A172 (cell line): ENCODE data around the gene ZBTB46. TPM values are rescaled to one million over a fixed set of nuclear protein-coding genes. Genes with fewer than 3 reads are reported as not detected.
"Not testable (repeated sequence)": the region's sequence is repeated elsewhere in the genome, so short reads cannot be mapped to it uniquely, and the experiment has no call there.

Experiments
- DNase-seq: peaks from one replicate; pipeline ENCODE4 v3.0.0-alpha.2; 2015; ENCODE audit warnings: low spot score
- total RNA-seq: library from RNA; depleted of rRNA; stranded (reverse); fragments of >200 nt; shearing (Covaris generic); gene quantifications from 2 replicates; pipeline ENCODE4 v1.2.3, GENCODE V29; 2014; rRNA removed

The ZBTB46 gene
- 6.8 and 10.3 TPM in 2 replicates for total RNA-seq

DNA sequence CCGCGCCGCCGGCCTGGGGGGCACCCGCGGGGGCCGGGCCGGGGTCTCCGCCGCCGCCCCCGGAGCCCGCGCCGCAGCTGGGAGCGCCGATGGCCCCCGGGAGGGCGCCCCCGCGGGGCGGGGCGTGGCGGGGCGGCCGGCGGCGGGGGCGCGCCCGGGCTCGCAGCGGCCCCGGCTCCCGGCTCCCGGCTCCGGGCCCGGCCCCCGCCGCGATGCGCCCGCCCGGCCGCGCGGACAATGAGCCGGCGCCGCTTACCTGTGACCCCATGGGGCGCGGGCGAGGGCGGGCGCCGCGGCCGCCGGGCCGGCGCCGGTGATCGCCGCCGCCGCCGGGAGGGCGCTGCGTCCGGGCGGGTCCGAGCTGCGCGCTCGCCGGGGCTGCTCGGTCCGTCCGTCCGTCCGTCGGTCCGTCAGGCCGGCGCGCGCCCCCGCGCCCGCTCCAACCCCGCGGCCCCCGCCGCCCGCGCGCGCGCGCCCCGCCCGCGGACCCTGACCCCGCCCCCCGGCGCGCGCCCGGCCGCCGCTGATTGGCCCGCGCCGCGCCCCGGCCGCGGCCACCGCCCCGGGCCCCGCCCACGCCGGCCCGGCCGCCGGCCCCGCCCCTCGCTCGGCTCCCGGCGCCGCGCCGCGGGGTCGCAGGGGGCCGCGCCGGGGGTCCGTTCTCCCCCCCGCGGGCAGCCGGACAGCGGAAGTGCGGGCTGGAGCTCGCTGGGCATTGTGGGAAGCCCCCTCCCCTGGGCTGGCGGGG lies at the start of gene ZBTB46:
TSS of gene ZBTB46 (minus strand) at position 424 of the 748 bp plus-strand sequence. CDS start 40,507 bp downstream, outside the sequence.
- DNase-seq, result no peak

DNA sequence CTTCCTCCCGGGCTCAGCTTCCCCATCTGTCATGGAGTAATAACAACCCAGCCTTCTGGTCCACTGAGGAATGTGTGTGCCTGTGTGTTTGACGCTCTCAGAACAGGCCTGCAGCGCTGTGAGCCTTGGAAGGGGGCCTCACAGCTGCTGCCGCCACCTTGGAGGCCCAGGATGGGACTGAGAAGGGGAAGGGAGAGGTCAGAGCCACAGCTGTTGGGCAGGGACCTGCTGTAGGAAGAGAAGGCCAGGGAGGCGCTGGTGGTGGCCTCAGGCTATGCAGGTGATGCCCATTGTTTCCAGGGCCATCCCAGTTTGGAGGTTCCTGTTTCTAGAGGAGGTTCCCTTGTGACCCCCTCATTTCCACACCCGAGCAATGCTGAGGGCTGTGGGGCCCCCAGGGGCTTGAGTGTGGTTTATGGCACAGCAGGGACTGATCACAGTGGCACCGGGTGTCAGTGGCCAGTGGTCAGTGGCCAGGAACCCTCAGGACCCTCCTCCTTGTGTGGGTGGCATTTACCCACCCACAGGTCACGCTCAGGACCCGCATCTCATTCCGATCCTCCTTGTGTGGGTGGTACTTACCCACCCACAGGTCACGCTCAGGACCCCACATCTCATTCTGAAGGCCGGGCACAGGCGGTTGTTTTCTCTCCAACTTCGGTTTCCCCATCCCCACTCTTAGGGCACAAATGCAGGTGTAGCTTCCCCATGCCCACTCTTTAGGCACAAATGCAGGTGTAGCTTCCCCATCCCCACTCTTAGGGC lies 48.0 kb upstream of the ZBTB46 start:
- no peak for DNase-seq

- no peak for DNase-seq
Observed at GRCh38 chr20:63877755-63878470, 46.8 kb upstream of the ZBTB46 start.

- DNase-seq, result no peak
Observed at GRCh38 chr20:63876489-63877036, 45.5 kb upstream of the ZBTB46 start.

- not testable (repeated sequence) for DNase-seq
Observed at GRCh38 chr20:63874241-63874640, 43.2 kb upstream of the ZBTB46 start.

- peak; percentile 95 for DNase-seq
Observed at GRCh38 chr20:63873477-63873971, 42.5 kb upstream of the ZBTB46 start.

GRCh38 chr20:63868264-63868663 lies 37.2 kb upstream of the ZBTB46 start:
- no peak for DNase-seq

GRCh38 chr20:63867042-63867441 lies 36.0 kb upstream of the ZBTB46 start:
- not testable (repeated sequence) for DNase-seq

- peak; percentile 99 for DNase-seq
Observed at GRCh38 chr20:63864978-63865640, 34.0 kb upstream of the ZBTB46 start, which contains the start of gene TPD52L2. Gene TPD52L2 (plus strand): TSS chr20:63865270. CDS start chr20:63865366, 96 bp downstream.

DNA sequence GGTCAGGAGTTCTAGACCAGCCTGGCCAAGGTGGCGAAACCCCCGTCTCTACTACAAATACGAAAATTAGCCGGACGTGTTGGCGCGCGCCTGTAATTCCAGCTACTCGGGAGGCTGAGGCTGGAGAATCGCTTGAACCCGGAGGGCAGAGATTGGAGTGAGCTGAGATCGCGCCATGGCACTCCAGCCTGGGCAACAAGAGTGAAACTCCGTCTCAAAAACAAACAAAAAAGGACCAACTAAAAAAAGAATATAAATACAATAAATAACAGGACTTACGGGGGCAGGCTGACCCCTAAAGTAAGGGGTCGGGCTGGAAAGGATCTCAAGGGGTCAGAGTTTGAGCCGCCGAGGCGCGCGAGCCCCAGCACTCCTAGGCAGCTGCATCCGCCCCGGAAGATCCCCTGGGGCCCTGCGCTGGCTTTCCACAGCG lies 33.5 kb upstream of the ZBTB46 start:
- no peak for DNase-seq

- peak; percentile 52 for DNase-seq
Observed at GRCh38 chr20:63863798-63864544, 32.9 kb upstream of the ZBTB46 start.

- DNase-seq, result no peak
Observed at GRCh38 chr20:63863021-63863797, 32.1 kb upstream of the ZBTB46 start.

GRCh38 chr20:63861981-63862901 lies 31.2 kb upstream of the ZBTB46 start:
- no peak for DNase-seq

GRCh38 chr20:63861365-63861934 lies 30.4 kb upstream of the ZBTB46 start, which contains the start of gene ABHD16B:
Gene ABHD16B (plus strand): TSS chr20:63861498. CDS start chr20:63861541, 43 bp downstream.
- no peak for DNase-seq

GRCh38 chr20:63860325-63861051 lies 29.4 kb upstream of the ZBTB46 start:
- DNase-seq, result no peak

GRCh38 chr20:63859166-63859699 lies 28.2 kb upstream of the ZBTB46 start:
- DNase-seq, result no peak
